Nephron progenitor cell (in vitro differentiated cells): ENCODE measurements around the gene PATZ1.

Experiments used
- DNase-seq: peaks from one replicate; pipeline ENCODE4 v3.0.0; 2021
- H3K27ac Mint-ChIP-seq: 2 replicates; pipeline ENCODE4 v1.8.0; 2021; ENCODE audit warnings: mild to moderate bottlenecking, moderate library complexity, mixed read lengths
- H3K27me3 Mint-ChIP-seq: 2 replicates; pipeline ENCODE4 v1.8.0; 2021; ENCODE audit warnings: mild to moderate bottlenecking, low read depth, mixed read lengths; ENCODE audit not compliant: poor library complexity
- H3K36me3 Mint-ChIP-seq: 2 replicates; pipeline ENCODE4 v1.8.0; 2021; ENCODE audit warnings: low read depth, mixed read lengths
- H3K4me1 Mint-ChIP-seq: 2 replicates; pipeline ENCODE4 v1.8.0; 2021; ENCODE audit warnings: mixed read lengths
- H3K4me3 Mint-ChIP-seq: 2 replicates; pipeline ENCODE4 v1.8.0; 2021; ENCODE audit warnings: mild to moderate bottlenecking, moderate library complexity, mixed read lengths
- H3K9me3 Mint-ChIP-seq: 2 replicates; pipeline ENCODE4 v1.8.0; 2021; ENCODE audit warnings: mild to moderate bottlenecking, moderate library complexity, mixed read lengths
- CTCF ChIP-seq: fragments of 200-600 bp; sonication (generic); IDR thresholded peaks from 2 replicates; pipeline ENCODE4 v1.5.0; 2021; ENCODE audit warnings: antibody characterized with exemption

The PATZ1 gene

DNA sequence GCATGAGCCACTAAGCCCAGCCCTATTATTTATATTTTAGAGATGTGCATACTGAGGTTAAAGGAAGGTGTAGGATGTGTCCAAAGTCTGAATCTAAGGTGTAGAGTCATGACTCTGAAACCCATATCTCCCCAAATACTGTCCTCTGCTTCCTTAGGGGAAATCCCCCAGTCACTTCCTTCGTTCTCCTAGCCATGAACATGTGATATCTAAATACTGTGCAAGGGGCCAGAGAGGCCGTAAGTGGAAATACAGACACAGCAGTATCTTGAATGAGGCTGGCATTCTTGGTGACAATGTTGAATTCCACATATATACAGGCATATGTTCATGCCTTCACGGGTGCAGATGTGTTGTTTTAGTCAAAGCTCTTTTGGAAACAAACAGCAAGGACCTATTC, 21.3 kb upstream of the PATZ1 start:
- DNase-seq, result no peak
- TF ChIP-seq CTCF, result no peak
- H3K9me3 Mint-ChIP-seq, result no peaks in the 10 kb centered on the region

DNA sequence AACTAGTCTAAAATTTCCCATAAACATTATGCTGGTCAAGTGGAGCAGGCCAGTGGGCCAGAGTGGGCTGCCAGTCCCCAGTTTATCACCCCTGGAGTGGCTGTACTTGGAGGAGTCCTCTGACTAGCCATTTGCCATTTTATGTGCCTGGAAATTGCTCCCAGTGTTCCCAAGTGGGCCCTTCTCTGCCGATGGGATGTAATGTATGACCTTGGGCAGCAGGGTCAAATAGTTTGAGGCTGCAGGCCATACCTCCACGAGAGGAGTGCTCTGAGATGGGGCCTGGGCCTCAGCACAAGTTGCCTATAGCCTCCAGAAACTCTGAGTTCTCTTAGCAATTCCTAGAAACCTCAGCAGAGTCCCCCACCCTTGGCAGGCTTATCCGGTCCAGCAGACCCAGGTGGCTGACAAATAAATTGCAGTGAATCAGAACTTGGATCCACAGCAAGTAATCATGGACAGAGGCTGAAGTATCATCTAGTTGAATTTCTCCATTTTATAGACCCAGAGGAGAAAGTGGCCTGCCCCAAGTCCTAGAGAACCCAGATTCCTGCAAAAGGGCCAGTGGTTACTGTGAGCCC, 17.8 kb upstream of the PATZ1 start:
- H3K4me3 Mint-ChIP-seq, result no peak overlapping the region
- H3K36me3 Mint-ChIP-seq, result no peaks in the 10 kb centered on the region
- H3K9me3 Mint-ChIP-seq, result no peaks in the 10 kb centered on the region
- DNase-seq, result no peak
- no peaks in the 10 kb centered on the region for H3K4me1 Mint-ChIP-seq
- no peak overlapping the region for H3K27ac Mint-ChIP-seq
- no peak for TF ChIP-seq CTCF
- peaks cover 17% of the 10 kb centered on the region for H3K27me3 Mint-ChIP-seq

More for the DNA sequence above, 21.3 kb upstream of the PATZ1 start:
- Mint-ChIP-seq H3K4me3 (no peak overlapping the region), H3K4me1 (no peaks in the 10 kb centered on the region), H3K27me3 (peaks cover 18% of the 10 kb centered on the region), H3K36me3 (no peaks in the 10 kb centered on the region), H3K27ac (no peak overlapping the region)

- Mint-ChIP-seq H3K4me3 (no peak overlapping the region), H3K9me3 (no peaks in the 10 kb centered on the region), H3K27ac (no peak overlapping the region), H3K4me1 (no peaks in the 10 kb centered on the region), H3K27me3 (peaks cover 10% of the 10 kb centered on the region), H3K36me3 (no peaks in the 10 kb centered on the region)
- DNase-seq, result no peak
- no peak for TF ChIP-seq CTCF
Observed at GRCh38 chr22:31361743-31362142, 15.6 kb upstream of the PATZ1 start.

DNA sequence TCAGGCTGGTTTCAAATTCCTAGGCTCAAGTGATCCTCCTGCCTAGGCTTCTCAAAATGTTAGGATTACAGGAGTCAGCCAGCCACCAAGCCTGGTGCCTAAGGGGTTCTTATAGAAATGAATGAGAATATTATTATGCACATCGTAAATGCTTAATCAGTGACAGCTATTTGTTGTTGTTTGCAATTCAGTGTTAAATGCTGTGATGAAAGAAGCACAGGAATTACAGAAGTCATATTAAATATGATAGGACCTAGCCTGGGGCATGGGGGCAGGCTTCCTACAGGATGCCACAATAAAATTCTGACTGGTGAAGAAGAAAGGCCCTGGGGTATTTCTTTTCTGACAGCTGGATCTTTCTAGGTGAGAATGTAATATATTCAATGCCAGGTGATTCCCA, 13.9 kb upstream of the PATZ1 start:
- no peak for DNase-seq
- no peak overlapping the region for H3K4me3 Mint-ChIP-seq
- TF ChIP-seq CTCF, result no peak
- H3K4me1 Mint-ChIP-seq, result no peaks in the 10 kb centered on the region
- peaks cover 16% of the 10 kb centered on the region for H3K27me3 Mint-ChIP-seq
- H3K9me3 Mint-ChIP-seq, result no peaks in the 10 kb centered on the region
- no peak overlapping the region for H3K27ac Mint-ChIP-seq
- no peaks in the 10 kb centered on the region for H3K36me3 Mint-ChIP-seq

GRCh38 chr22:31354515-31354914, 8.4 kb upstream of the PATZ1 start:
- Mint-ChIP-seq H3K4me3 (no peak overlapping the region), H3K4me1 (peaks cover 4% of the 10 kb centered on the region), H3K36me3 (peaks cover under 1% of the 10 kb centered on the region), H3K27ac (no peak overlapping the region), H3K27me3 (peaks cover 21% of the 10 kb centered on the region), H3K9me3 (no peaks in the 10 kb centered on the region)
- TF ChIP-seq CTCF, result no peak
- DNase-seq, result no peak

DNA sequence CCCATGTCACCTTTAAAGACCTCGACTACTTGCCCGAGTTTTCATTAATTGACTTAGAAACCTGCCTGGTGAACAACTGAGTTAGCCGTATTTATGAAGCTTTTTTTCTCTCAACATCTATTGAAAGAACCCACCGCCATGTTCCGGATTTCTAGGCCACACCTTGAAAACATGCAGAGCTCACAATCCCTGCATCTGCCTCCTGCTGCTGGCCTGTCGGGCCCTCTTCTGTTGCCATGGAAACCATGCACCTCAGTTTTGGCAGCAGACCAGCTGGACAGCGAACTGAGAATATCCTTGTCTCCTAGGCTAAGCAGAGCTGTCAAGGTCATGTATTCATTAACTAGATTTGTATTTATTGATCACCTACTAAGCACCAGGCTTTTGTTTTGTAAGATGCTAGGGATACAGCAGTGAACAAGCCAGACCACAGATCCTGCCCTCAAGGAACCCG, 4.3 kb upstream of the PATZ1 start:
- H3K4me3 Mint-ChIP-seq, result no peak overlapping the region
- H3K4me1 Mint-ChIP-seq, result peaks cover 14% of the 10 kb centered on the region

More for the DNA sequence above, 4.3 kb upstream of the PATZ1 start:
- H3K9me3 Mint-ChIP-seq, result no peaks in the 10 kb centered on the region
- TF ChIP-seq CTCF, result no peak
- H3K36me3 Mint-ChIP-seq, result peaks cover 7% of the 10 kb centered on the region
- no peak overlapping the region for H3K27ac Mint-ChIP-seq
- peak; percentile 14 for DNase-seq
- peaks cover 15% of the 10 kb centered on the region for H3K27me3 Mint-ChIP-seq
